SU-DHL-6 (cell line): ENCODE results near the gene NOXA1.

Source experiments
- H2AFZ ChIP-seq: fragments of 200-600 bp; sonication (generic); 2 replicates; pipeline ENCODE4 v1.6.1; 2014; ENCODE audit warnings: low read depth, mild to moderate bottlenecking, moderate library complexity, mixed read lengths, antibody characterized with exemption, low read length; ENCODE audit not compliant: severe bottlenecking
- H3F3A ChIP-seq: fragments of 200-600 bp; shearing (Covaris generic); 2 replicates; pipeline ENCODE4 v1.6.0; 2016; ENCODE audit warnings: antibody characterized with exemption, mild to moderate bottlenecking; ENCODE audit not compliant: insufficient read depth
- H3K27ac ChIP-seq: fragments of 200-600 bp; sonication (generic); 2 replicates; pipeline ENCODE4 v1.5.1; 2016; ENCODE audit warnings: low read depth, mild to moderate bottlenecking, low read length, moderate library complexity, mixed read lengths
- H3K27me3 ChIP-seq: fragments of 200-600 bp; sonication (generic), shearing (Covaris generic); 2 replicates; pipeline ENCODE4 v1.6.0; 2014; ENCODE audit warnings: mild to moderate bottlenecking, low read length
- H3K36me3 ChIP-seq: fragments of 200-600 bp; sonication (generic); 2 replicates; pipeline ENCODE4 v1.6.1; 2014; ENCODE audit warnings: mild to moderate bottlenecking, low read length, mixed read lengths
- H3K4me2 ChIP-seq: fragments of 300-600, 200-600 bp; shearing (Covaris generic), sonication (generic); 2 replicates; pipeline ENCODE4 v1.6.0; 2014; ENCODE audit warnings: low read length, low read depth, mild to moderate bottlenecking; ENCODE audit not compliant: poor library complexity, severe bottlenecking
- H3K4me3 ChIP-seq: fragments of 200-600 bp; sonication (generic); 2 replicates; pipeline ENCODE4 v1.5.1; 2014; ENCODE audit warnings: antibody characterized with exemption, low read length, mild to moderate bottlenecking, mixed read lengths; ENCODE audit not compliant: insufficient read depth, poor library complexity, severe bottlenecking
- H3K79me2 ChIP-seq: fragments of 200-600 bp; sonication (generic); 2 replicates; pipeline ENCODE4 v1.6.1; 2014; ENCODE audit warnings: mild to moderate bottlenecking, low read length, moderate library complexity; ENCODE audit not compliant: insufficient read depth
- H3K9ac ChIP-seq: fragments of 200-600 bp; sonication (generic); 2 replicates; pipeline ENCODE4 v1.7.0; 2014; ENCODE audit warnings: mild to moderate bottlenecking, low read length
- H3K9me2 ChIP-seq: fragments of 200-600 bp; sonication (generic); replicated peaks from 2 replicates; pipeline ENCODE4 v1.6.1; 2014; ENCODE audit warnings: low read length; ENCODE audit not compliant: insufficient read depth
- H3K9me3 ChIP-seq: fragments of 200-600 bp; sonication (generic); 2 replicates; pipeline ENCODE4 v1.6.1; 2014; ENCODE audit warnings: low read length, mixed read lengths; ENCODE audit not compliant: insufficient read depth
- H4K20me1 ChIP-seq: fragments of 200-600 bp; sonication (generic); 2 replicates; pipeline ENCODE4 v1.6.1; 2014; ENCODE audit warnings: low read depth, mild to moderate bottlenecking, antibody characterized with exemption, low read length, moderate library complexity, mixed read lengths
- EZH2phosphoT487 ChIP-seq: fragments of 200-600 bp; sonication (generic), shearing (Covaris generic); conservative IDR thresholded peaks from 2 replicates; pipeline ENCODE4 v1.6.1; 2018; ENCODE audit warnings: mild to moderate bottlenecking, antibody characterized with exemption, low read length, moderate library complexity, mixed read lengths
- TF ChIP-seq, protein P1 (sequence below): fragments of 200-600 bp; sonication (generic); IDR thresholded peaks from one replicate; pipeline ENCODE4 v1.5.1; 2017; ENCODE audit warnings: antibody characterized with exemption, mild to moderate bottlenecking, low read length, moderate library complexity; ENCODE audit not compliant: insufficient read depth, poor library complexity, severe bottlenecking

NOXA1 gene, protein sequence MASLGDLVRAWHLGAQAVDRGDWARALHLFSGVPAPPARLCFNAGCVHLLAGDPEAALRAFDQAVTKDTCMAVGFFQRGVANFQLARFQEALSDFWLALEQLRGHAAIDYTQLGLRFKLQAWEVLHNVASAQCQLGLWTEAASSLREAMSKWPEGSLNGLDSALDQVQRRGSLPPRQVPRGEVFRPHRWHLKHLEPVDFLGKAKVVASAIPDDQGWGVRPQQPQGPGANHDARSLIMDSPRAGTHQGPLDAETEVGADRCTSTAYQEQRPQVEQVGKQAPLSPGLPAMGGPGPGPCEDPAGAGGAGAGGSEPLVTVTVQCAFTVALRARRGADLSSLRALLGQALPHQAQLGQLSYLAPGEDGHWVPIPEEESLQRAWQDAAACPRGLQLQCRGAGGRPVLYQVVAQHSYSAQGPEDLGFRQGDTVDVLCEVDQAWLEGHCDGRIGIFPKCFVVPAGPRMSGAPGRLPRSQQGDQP

DNA sequence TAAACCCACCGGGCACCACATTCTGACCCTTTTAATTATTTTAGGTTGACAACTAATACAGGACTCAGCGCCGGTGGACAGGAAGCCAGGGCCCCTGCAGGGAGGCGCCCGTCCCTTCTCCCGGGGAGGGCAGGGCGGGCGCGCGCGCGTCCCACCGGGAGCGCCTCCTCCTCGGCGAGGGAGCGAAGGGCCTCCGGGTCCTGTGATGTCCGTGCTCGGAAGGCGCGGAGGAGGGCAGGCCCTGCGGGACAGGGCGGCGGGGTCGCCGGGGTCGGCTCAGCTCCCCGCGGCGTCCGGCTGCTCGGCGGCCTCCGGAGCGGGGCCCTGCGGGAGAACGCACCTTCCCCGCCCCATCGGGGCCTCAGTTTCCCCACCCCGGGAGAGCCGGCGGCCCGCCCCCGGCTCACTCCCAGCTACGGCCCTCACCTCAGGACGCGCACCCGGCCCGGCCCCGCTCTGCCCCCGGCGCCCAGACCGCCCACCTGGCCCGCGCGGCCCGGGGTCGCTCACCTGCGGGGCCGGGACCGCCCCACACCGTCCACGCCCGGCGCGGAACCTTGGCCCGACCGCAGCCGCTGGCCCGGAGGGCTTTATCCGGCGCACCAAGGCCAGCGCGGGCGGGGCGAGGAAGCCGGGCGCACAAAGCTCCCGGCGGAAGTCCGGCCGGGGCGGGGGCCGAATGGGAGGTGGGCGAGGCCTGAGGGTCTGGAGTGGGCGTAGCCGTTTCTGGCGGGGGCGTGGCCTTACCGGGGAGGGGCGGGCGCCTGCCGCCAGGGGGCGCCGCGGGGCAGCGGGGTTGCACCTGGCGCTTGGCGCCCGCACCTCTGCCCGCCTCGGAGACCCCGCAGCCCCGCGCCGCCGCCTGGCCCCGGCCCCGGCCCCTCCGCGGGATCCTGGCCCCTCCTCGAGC is at the start of gene NOXA1, which contains the start of gene EXD3:
NOXA1 (plus strand) TSS at position 790 of the 910 bp plus-strand sequence. CDS start 137 bp downstream, outside the sequence.
EXD3 (minus strand) TSS at position 559 of the 910 bp plus-strand sequence. CDS start 27,805 bp downstream, outside the sequence.
- peaks cover 4% of the 10 kb centered on the region; the same call in 1 of the 2 replicates for H4K20me1 ChIP-seq
- peak within 1 kb of the TSS; percentile 81 for H3K9ac ChIP-seq
- H3K4me3 ChIP-seq: peak within 1 kb of the TSS; percentile 86
- no peaks in the 10 kb centered on the region for H3K36me3 ChIP-seq
- H2AFZ ChIP-seq: peak within 1 kb of the TSS; percentile 77
- peak within 1 kb of the TSS; percentile 94 for H3K27ac ChIP-seq
- H3K9me2 ChIP-seq: no peaks in the 10 kb centered on the region
- peaks cover 39% of the 10 kb centered on the region for H3F3A ChIP-seq
- no peaks in the 10 kb centered on the region for H3K9me3 ChIP-seq
- H3K4me2 ChIP-seq: peak within 1 kb of the TSS; percentile 97
- TF ChIP-seq EZH2phosphoT487: no peak
- TF ChIP-seq, protein P1, sequence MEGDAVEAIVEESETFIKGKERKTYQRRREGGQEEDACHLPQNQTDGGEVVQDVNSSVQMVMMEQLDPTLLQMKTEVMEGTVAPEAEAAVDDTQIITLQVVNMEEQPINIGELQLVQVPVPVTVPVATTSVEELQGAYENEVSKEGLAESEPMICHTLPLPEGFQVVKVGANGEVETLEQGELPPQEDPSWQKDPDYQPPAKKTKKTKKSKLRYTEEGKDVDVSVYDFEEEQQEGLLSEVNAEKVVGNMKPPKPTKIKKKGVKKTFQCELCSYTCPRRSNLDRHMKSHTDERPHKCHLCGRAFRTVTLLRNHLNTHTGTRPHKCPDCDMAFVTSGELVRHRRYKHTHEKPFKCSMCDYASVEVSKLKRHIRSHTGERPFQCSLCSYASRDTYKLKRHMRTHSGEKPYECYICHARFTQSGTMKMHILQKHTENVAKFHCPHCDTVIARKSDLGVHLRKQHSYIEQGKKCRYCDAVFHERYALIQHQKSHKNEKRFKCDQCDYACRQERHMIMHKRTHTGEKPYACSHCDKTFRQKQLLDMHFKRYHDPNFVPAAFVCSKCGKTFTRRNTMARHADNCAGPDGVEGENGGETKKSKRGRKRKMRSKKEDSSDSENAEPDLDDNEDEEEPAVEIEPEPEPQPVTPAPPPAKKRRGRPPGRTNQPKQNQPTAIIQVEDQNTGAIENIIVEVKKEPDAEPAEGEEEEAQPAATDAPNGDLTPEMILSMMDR: peak; percentile 36
- no peaks in the 10 kb centered on the region for H3K27me3 ChIP-seq
- 0 out of 2 replicates have a peak, but pooled peaks cover 8% of the 10 kb centered on the region for H3K79me2 ChIP-seq

- Histone ChIP-seq H3F3A (no peaks in the 10 kb centered on the region), H3K9ac (no peak overlapping the region), H3K4me2 (no peak overlapping the region)
Measured at GRCh38 chr9:137373611-137373980, 49.6 kb upstream of the NOXA1 start.

DNA sequence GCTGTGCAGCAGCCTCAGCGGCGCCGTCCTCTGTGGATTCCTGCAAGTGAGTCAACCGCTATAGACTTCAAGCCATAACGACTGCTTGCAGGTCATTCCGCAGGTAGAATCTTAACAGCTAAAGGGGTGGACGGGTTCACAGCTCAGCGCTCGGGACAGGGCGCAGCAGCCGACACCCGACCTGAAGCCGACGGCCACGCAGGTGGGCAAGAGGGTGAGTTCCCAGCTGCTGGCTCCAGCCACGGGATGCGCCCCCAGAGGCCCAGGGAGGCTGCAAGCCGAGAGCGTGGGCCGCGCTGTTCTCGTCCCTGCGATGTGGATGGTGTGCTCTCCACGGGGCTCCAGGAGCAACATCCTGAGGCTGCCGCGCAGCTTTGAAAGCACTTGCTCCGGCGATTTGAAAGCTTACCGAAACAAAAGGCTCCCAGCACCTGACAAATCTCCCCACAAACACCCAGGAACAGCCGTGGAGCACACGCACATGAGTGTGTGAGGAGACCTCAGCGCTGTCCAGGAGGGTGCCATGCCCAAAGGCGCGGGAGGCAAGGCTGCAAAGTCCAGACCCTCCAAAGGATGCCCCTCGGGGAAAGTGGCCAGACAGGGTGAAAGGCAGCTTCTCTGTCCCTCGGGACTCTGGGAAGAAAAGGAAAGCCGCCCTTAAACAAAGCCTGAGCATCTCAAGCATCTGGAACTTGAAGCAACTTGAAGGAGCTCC is 48.9 kb upstream of the NOXA1 start:
- Histone ChIP-seq H3K79me2 (no peaks in the 10 kb centered on the region), H3K27me3 (no peaks in the 10 kb centered on the region), H3K36me3 (no peaks in the 10 kb centered on the region), H3K9me3 (no peaks in the 10 kb centered on the region), H2AFZ (no peak overlapping the region), H3K9me2 (no peaks in the 10 kb centered on the region), H3F3A (no peaks in the 10 kb centered on the region), H3K27ac (no peak overlapping the region), H3K9ac (no peak overlapping the region), H3K4me3 (no peak overlapping the region), H4K20me1 (no peaks in the 10 kb centered on the region), H3K4me2 (no peak overlapping the region)
- TF ChIP-seq, protein P1: no peak
- TF ChIP-seq EZH2phosphoT487: no peak

More at GRCh38 chr9:137373611-137373980, 49.6 kb upstream of the NOXA1 start:
- H4K20me1 ChIP-seq: no peaks in the 10 kb centered on the region
- no peaks in the 10 kb centered on the region for H3K36me3 ChIP-seq
- no peaks in the 10 kb centered on the region for H3K27me3 ChIP-seq
- no peak overlapping the region for H2AFZ ChIP-seq
- H3K9me2 ChIP-seq: no peaks in the 10 kb centered on the region
- H3K27ac ChIP-seq: no peak overlapping the region
- H3K79me2 ChIP-seq: no peaks in the 10 kb centered on the region
- H3K4me3 ChIP-seq: no peak overlapping the region
- TF ChIP-seq EZH2phosphoT487: no peak
- TF ChIP-seq, protein P1: no peak
- no peaks in the 10 kb centered on the region for H3K9me3 ChIP-seq
